IMR-90 (cell line): Measurements from ENCODE around the gene GSG1L. TPM values are rescaled to one million over a fixed set of nuclear protein-coding genes. Genes with fewer than 3 reads are reported as not detected.

Experiments
- ATAC-seq: fragments of 200-7000 bp; cut with Tn5 transposase; 2 replicates; pipeline ENCODE4 v1.9.1; 2020; ENCODE audit warnings: low read depth, mild to moderate bottlenecking, moderate library complexity
- BruUV-seq: library from RNA; stranded (reverse); fragments of 400-500 nt; replicated peaks from 2 replicates; lab custom pipeline; 2021; lab: Mats Ljungman, UMichigan
- CTCF ChIA-PET: fragments of 300-600 bp; formaldehyde crosslinking; extraction: SDS; loops from one replicate; lab custom pipeline; 2021; ENCODE audit warnings: antibody characterized with exemption; lab: Yijun Ruan, JAX
- POLR2A ChIA-PET: fragments of 300-600 bp; sonication (Branson Sonifier 250); formaldehyde crosslinking; loops from one replicate; lab custom pipeline; 2022; ENCODE audit warnings: antibody characterized with exemption; ENCODE audit not compliant: unreplicated experiment; lab: Charles Lee
- DNase-seq: peaks from one replicate; pipeline ENCODE4 v3.0.0; 2013
- H2AFZ ChIP-seq: replicated peaks from 2 replicates; pipeline ENCODE3; 2013; ENCODE audit warnings: low read length, mild to moderate bottlenecking; ENCODE audit not compliant: poor library complexity
- H2AK5ac ChIP-seq: 2 replicates; pipeline ENCODE4 v1.6.1; 2013; ENCODE audit warnings: low read depth, low read length, inconsistent platforms
- H2AK9ac ChIP-seq: replicated peaks from 2 replicates; pipeline ENCODE3; 2013; ENCODE audit warnings: mild to moderate bottlenecking, low read depth, low read length, moderate library complexity; ENCODE audit not compliant: poor library complexity
- H2BK120ac ChIP-seq: 2 replicates; pipeline ENCODE4 v1.6.1; 2013; ENCODE audit warnings: low read depth, low read length, inconsistent platforms
- H2BK15ac ChIP-seq: 3 replicates; pipeline ENCODE4 v1.6.1; 2013; ENCODE audit warnings: low read depth, low read length, inconsistent platforms
- H2BK20ac ChIP-seq: 2 replicates; pipeline ENCODE4 v1.6.1; 2013; ENCODE audit warnings: low read depth, mild to moderate bottlenecking, inconsistent platforms, low read length, moderate library complexity
- H2BK5ac ChIP-seq: 2 replicates; pipeline ENCODE4 v1.6.1; 2013; ENCODE audit warnings: mild to moderate bottlenecking, low read depth, low read length, inconsistent platforms; ENCODE audit not compliant: poor library complexity, severe bottlenecking
- H3K14ac ChIP-seq: replicated peaks from 2 replicates; pipeline ENCODE4 v1.6.1; 2013; ENCODE audit warnings: low read depth, low read length, inconsistent platforms
- H3K18ac ChIP-seq: 2 replicates; pipeline ENCODE4 v1.6.1; 2013; ENCODE audit warnings: low read depth, low read length, control low read depth
- H3K23ac ChIP-seq: 2 replicates; pipeline ENCODE4 v1.6.1; 2013; ENCODE audit warnings: low read depth, low read length, inconsistent platforms
- H3K27ac ChIP-seq: 2 replicates; pipeline ENCODE4 v1.5.1; 2013; ENCODE audit warnings: mild to moderate bottlenecking, control low read depth, low read length; ENCODE audit not compliant: insufficient read depth
- H3K27me3 ChIP-seq: 2 replicates; pipeline ENCODE4 v1.6.1; 2013; ENCODE audit warnings: low read length; ENCODE audit not compliant: control insufficient read depth, insufficient read depth
- H3K36me3 ChIP-seq: 2 replicates; pipeline ENCODE4 v1.6.1; 2013; ENCODE audit warnings: low read length, mixed read lengths; ENCODE audit not compliant: control insufficient read depth, insufficient read depth
- H3K4ac ChIP-seq: 2 replicates; pipeline ENCODE4 v1.6.1; 2013; ENCODE audit warnings: low read depth, low read length, inconsistent platforms
- H3K4me1 ChIP-seq: 2 replicates; pipeline ENCODE4 v1.6.1; 2013; ENCODE audit warnings: low read length, mixed read lengths; ENCODE audit not compliant: control insufficient read depth, insufficient read depth
- H3K4me2 ChIP-seq: 2 replicates; pipeline ENCODE4 v1.6.1; 2013; ENCODE audit warnings: low read depth, mild to moderate bottlenecking, control low read depth, low read length, moderate library complexity
- H3K4me3 ChIP-seq: 2 replicates; pipeline ENCODE4 v1.5.1; 2013; ENCODE audit warnings: low read depth, mild to moderate bottlenecking, control low read depth, low read length, moderate library complexity; ENCODE audit not compliant: insufficient read depth
- H3K56ac ChIP-seq: 2 replicates; pipeline ENCODE4 v1.6.1; 2013; ENCODE audit warnings: low read length, inconsistent platforms; ENCODE audit not compliant: insufficient read depth; ENCODE audit errors: extremely low read depth
- H3K79me1 ChIP-seq, 2 experiments: 2 replicates each; pipeline ENCODE4 v1.6.1; 2013; ENCODE audit warnings: low read length in 2 of 2, inconsistent platforms in 1 of 2, low read depth in 1 of 2
- H3K9ac ChIP-seq: 2 replicates; pipeline ENCODE4 v1.6.1; 2013; ENCODE audit warnings: low read depth, low read length, control low read depth
- H3K9me1 ChIP-seq: 2 replicates; pipeline ENCODE4 v1.6.1; 2013; ENCODE audit warnings: low read length, inconsistent platforms; ENCODE audit not compliant: insufficient read depth
- H3K9me3 ChIP-seq: 2 replicates; pipeline ENCODE4 v1.6.1; 2013; ENCODE audit warnings: low read length; ENCODE audit not compliant: control insufficient read depth, insufficient read depth
- H4K20me1 ChIP-seq: 2 replicates; pipeline ENCODE4 v1.6.1; 2013; ENCODE audit warnings: low read length, inconsistent platforms; ENCODE audit not compliant: insufficient read depth
- H4K5ac ChIP-seq: 2 replicates; pipeline ENCODE4 v1.6.1; 2013; ENCODE audit warnings: mild to moderate bottlenecking, low read depth, low read length, control low read depth
- H4K8ac ChIP-seq, 2 experiments: 2 replicates each; pipeline ENCODE4 v1.6.1; 2013; ENCODE audit warnings: low read depth in 2 of 2, low read length in 2 of 2, control low read depth in 1 of 2, inconsistent platforms in 1 of 2
- H4K91ac ChIP-seq: 2 replicates; pipeline ENCODE4 v1.6.1; 2013; ENCODE audit warnings: low read depth, low read length, inconsistent platforms; ENCODE audit not compliant: insufficient read depth
- BHLHE40 ChIP-seq: fragments of 150-350 bp; IDR thresholded peaks from 2 replicates; pipeline ENCODE4 v1.6.1; 2016; ENCODE audit warnings: mild to moderate bottlenecking, low read depth, low read length
- CEBPB ChIP-seq: IDR thresholded peaks from 2 replicates; pipeline ENCODE4 v1.6.1; 2012; ENCODE audit warnings: low read depth, low read length, improper control_type of control experiment
- CHD1 ChIP-seq: IDR thresholded peaks from 2 replicates; pipeline ENCODE4 v1.6.1; 2012; ENCODE audit warnings: low read depth, low read length, improper control_type of control experiment
- ELK1 ChIP-seq: fragments of 150-350 bp; IDR thresholded peaks from 2 replicates; pipeline ENCODE4 v1.6.1; 2016; ENCODE audit warnings: low read depth, mild to moderate bottlenecking, low read length, moderate library complexity, borderline replicate concordance
- FOS ChIP-seq: fragments of 150-350 bp; IDR thresholded peaks from 2 replicates; pipeline ENCODE4 v1.6.1; 2016; ENCODE audit warnings: low read depth, low read length
- MAFK ChIP-seq: IDR thresholded peaks from 2 replicates; pipeline ENCODE4 v1.6.1; 2012; ENCODE audit warnings: low read depth, low read length, improper control_type of control experiment
- MAZ ChIP-seq: IDR thresholded peaks from 2 replicates; pipeline ENCODE4 v1.6.1; 2012; ENCODE audit warnings: low read depth, mild to moderate bottlenecking, low read length, improper control_type of control experiment, moderate library complexity, borderline replicate concordance
- MXI1 ChIP-seq: IDR thresholded peaks from 2 replicates; pipeline ENCODE4 v1.6.1; 2012; ENCODE audit warnings: low read depth, mild to moderate bottlenecking, low read length, moderate library complexity, borderline replicate concordance
- NFE2L2 ChIP-seq: fragments of 150-350 bp; IDR thresholded peaks from 2 replicates; pipeline ENCODE4 v1.6.1; 2016; ENCODE audit warnings: low read depth, mild to moderate bottlenecking, low read length
- POLR2A ChIP-seq: IDR thresholded peaks from 2 replicates; pipeline ENCODE4 v1.6.1; 2012; ENCODE audit warnings: mild to moderate bottlenecking, low read depth, low read length
- RAD21 ChIP-seq: IDR thresholded peaks from 2 replicates; pipeline ENCODE4 v1.6.1; 2012; ENCODE audit warnings: low read length, improper control_type of control experiment
- RCOR1 ChIP-seq: IDR thresholded peaks from 2 replicates; pipeline ENCODE4 v1.6.1; 2012; ENCODE audit warnings: mild to moderate bottlenecking, low read length, improper control_type of control experiment; ENCODE audit not compliant: insufficient replicate concordance
- RFX5 ChIP-seq: IDR thresholded peaks from 2 replicates; pipeline ENCODE4 v1.8.0; 2012; ENCODE audit warnings: low read depth, mild to moderate bottlenecking, low read length, moderate library complexity
- SMC3 ChIP-seq: fragments of 150-350 bp; IDR thresholded peaks from 2 replicates; pipeline ENCODE4 v1.6.1; 2016; ENCODE audit warnings: low read depth, mild to moderate bottlenecking, antibody characterized with exemption, low read length, moderate library complexity
- USF2 ChIP-seq: fragments of 150-350 bp; IDR thresholded peaks from 2 replicates; pipeline ENCODE4 v1.6.1; 2017; ENCODE audit warnings: mild to moderate bottlenecking, antibody characterized with exemption, low read length, low read depth
- WGBS, 2 experiments: methylation state at CpG; one replicate each; pipeline versions ENCODE4 v1.1.5 to v1.1.7; 2013; ENCODE audit warnings: missing lambda C conversion rate in 2 of 2; ENCODE audit not compliant: insufficient read length in 1 of 2; ENCODE audit errors: extremely low coverage in 2 of 2; 5-methylcytosine and 5-hydroxymethylcytosine counted together
- dilution Hi-C: fragments of 300-500 bp; cut with HindIII; formaldehyde crosslinking; loops from one replicate; pipeline ENCODE4 v1.14.3; 2018; ENCODE audit warnings: low sequenced_read_pairs; ENCODE audit not compliant: unreplicated experiment
- in situ Hi-C: fragments of 300-500 bp; cut with MboI; formaldehyde crosslinking; loops from 3 replicates; pipeline ENCODE4 v1.14.3; 2019; ENCODE audit warnings: low sequenced_read_pairs, inconsistent platforms, mixed read lengths
- intact Hi-C: fragments of 100-400 bp; cut with micrococcal nuclease; formaldehyde crosslinking; loops from 2 replicates; pipeline ENCODE4 v1.10.0; 2022
- polyA plus RNA-seq, 3 experiments: library from polyadenylated mRNA; depleted of rRNA; stranded (reverse); fragments of >200 nt; gene quantifications; 2 replicates each; pipeline ENCODE4 v1.2.3, GENCODE V29; 2012; ENCODE audit warnings: low replicate concordance in 1 of 3
- total RNA-seq: library from RNA; depleted of rRNA; stranded (reverse); fragments of >200 nt; gene quantifications from 2 replicates; pipeline ENCODE4 v1.2.3, GENCODE V29; 2012
- TF ChIP-seq, protein P1 (sequence below): conservative IDR thresholded peaks from 2 replicates; pipeline ENCODE4 v1.5.1; 2012; ENCODE audit warnings: mild to moderate bottlenecking, low read depth, low read length, improper control_type of control experiment

GSG1L gene
- total and polyA plus RNA-seq, 2 of the 4 experiments (the other 2 are of a cell fraction): not detected

DNA sequence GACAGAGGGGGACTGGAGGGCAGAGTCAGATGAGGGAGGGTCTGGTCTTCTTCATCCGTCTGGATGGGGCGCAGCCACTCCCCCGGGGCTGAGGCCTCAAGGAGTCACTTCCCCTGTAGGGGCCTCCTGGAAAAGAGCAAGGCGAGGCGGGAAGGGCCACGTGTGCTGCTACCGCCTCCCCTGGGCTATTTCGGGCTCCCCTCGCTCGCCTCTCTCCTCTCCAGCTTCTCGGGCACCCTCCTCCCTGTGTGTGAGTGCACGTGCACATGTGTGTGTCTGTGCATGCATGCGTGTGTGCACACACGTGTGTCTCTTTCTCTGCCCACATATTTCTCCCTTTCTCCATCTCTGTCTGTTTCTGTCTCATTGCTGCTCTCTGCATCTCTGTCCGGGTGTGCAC is 10.1 kb downstream of the GSG1L start:
- H3K4me1 ChIP-seq: no peaks in the 10 kb centered on the region; the same call in 1 of the 2 replicates
- no peak overlapping the region for H4K91ac ChIP-seq
- H3K23ac ChIP-seq: no peak overlapping the region
- POLR2A ChIA-PET: no interaction called here
- no TSS peak for BruUV-seq
- H3K4me3 ChIP-seq: no peak overlapping the region
- no peak overlapping the region for H2BK5ac ChIP-seq
- H3K9ac ChIP-seq: no peak overlapping the region
- TF ChIP-seq RFX5 (no peak), SMC3 (no peak), RCOR1 (no peak), BHLHE40 (no peak), FOS (no peak), CHD1 (no peak), RAD21 (no peak), ELK1 (no peak), CEBPB (no peak), MAFK (no peak), MXI1 (no peak), USF2 (no peak), NFE2L2 (no peak), POLR2A (no peak), MAZ (no peak)
- TF ChIP-seq, protein P1, sequence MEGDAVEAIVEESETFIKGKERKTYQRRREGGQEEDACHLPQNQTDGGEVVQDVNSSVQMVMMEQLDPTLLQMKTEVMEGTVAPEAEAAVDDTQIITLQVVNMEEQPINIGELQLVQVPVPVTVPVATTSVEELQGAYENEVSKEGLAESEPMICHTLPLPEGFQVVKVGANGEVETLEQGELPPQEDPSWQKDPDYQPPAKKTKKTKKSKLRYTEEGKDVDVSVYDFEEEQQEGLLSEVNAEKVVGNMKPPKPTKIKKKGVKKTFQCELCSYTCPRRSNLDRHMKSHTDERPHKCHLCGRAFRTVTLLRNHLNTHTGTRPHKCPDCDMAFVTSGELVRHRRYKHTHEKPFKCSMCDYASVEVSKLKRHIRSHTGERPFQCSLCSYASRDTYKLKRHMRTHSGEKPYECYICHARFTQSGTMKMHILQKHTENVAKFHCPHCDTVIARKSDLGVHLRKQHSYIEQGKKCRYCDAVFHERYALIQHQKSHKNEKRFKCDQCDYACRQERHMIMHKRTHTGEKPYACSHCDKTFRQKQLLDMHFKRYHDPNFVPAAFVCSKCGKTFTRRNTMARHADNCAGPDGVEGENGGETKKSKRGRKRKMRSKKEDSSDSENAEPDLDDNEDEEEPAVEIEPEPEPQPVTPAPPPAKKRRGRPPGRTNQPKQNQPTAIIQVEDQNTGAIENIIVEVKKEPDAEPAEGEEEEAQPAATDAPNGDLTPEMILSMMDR: no peak
- H3K18ac ChIP-seq: no peak overlapping the region
- no peaks in the 10 kb centered on the region for H4K20me1 ChIP-seq
- H3K4me2 ChIP-seq: no peak overlapping the region
- dilution Hi-C loops (no loop called here), in situ Hi-C loops (no loop called here), intact Hi-C loops (no loop called here)
- no peak overlapping the region for H3K56ac ChIP-seq
- no peak overlapping the region for H3K27ac ChIP-seq
- no peak overlapping the region for H2BK120ac ChIP-seq
- no peak overlapping the region for H2BK15ac ChIP-seq
- no peak overlapping the region for H4K5ac ChIP-seq
- no peaks in the 10 kb centered on the region for H3K9me1 ChIP-seq
- no peak overlapping the region for H3K14ac ChIP-seq
- ATAC-seq (no peak), DNase-seq (no peak)
- no peaks in the 10 kb centered on the region for H3K79me1 ChIP-seq
- WGBS, 2 experiments: 19% methylated on average over 3 of the region's 15 CpGs; no CpG with 5 or more reads in 1 of the 2 experiments
- no peaks in the 10 kb centered on the region for H3K36me3 ChIP-seq
- CTCF ChIA-PET: no interaction called here
- H3K4ac ChIP-seq: no peak overlapping the region
- H4K8ac ChIP-seq: no peak overlapping the region
- no peak overlapping the region for H2BK20ac ChIP-seq
- peaks cover 41% of the 10 kb centered on the region for H3K27me3 ChIP-seq
- H2AFZ ChIP-seq: no peak overlapping the region
- peaks cover 2% of the 10 kb centered on the region; the same call in 1 of the 2 replicates for H3K9me3 ChIP-seq
- H2AK5ac ChIP-seq: no peak overlapping the region
- H2AK9ac ChIP-seq: no peak overlapping the region
